ENCODE results near the gene SEC23A.

SEC23A gene

DNA sequence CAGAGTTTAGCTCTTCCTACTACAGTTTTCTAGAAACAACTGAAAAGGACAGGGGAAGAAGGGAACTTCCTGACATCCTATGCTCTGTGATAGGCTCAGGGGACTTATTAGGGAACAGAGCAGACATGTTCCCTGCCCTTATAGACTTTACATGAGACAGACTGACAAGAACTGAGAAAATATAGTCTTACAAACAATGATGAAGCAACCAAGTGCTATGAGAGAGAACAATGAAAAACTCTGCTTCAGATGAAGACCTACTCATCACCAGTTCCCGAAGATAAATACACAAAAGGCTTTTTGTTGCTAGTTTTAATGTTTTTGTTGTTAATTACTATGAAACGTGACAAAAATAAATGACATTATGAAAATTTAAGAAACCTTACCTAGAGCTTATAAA is 115.3 kb downstream of the SEC23A start:
- TF ChIP-seq FOXM1 (IDR thresholded peaks at IDR 0.05; ENCODE audit: borderline replicate concordance, low read depth) = no peak
- no peak for TF ChIP-seq YY1 (IDR thresholded peaks at IDR 0.05; ENCODE audit: low read depth)

GRCh38 chr14:38982837-38983236 is 120.2 kb downstream of the SEC23A start:
- no peak for TF ChIP-seq EP300 (IDR thresholded peaks at IDR 0.05; ENCODE audit: borderline replicate concordance)
- TF ChIP-seq YY1 (IDR thresholded peaks at IDR 0.05; ENCODE audit: low read depth) = no peak
- no peak for TF ChIP-seq CEBPB (IDR thresholded peaks at IDR 0.05)
- no peak for TF ChIP-seq TEAD4 (IDR thresholded peaks at IDR 0.05)
- TF ChIP-seq TCF12 (IDR thresholded peaks at IDR 0.05; ENCODE audit: low read depth) = no peak
- no peak for TF ChIP-seq EGR1 (IDR thresholded peaks at IDR 0.05)
- TF ChIP-seq CREB1 (IDR thresholded peaks at IDR 0.05; ENCODE audit: low read depth) = no peak
- TF ChIP-seq RAD21 (IDR thresholded peaks at IDR 0.05; ENCODE audit: low read depth) = no peak
- no peak for TF ChIP-seq TAF1 (IDR thresholded peaks at IDR 0.05; ENCODE audit: low read depth)

GRCh38 chr14:38982278-38982677 is 120.8 kb downstream of the SEC23A start:
- TF ChIP-seq, protein P1, sequence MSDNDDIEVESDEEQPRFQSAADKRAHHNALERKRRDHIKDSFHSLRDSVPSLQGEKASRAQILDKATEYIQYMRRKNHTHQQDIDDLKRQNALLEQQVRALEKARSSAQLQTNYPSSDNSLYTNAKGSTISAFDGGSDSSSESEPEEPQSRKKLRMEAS (IDR thresholded peaks at IDR 0.05) = no peak
- TF ChIP-seq TCF12 (IDR thresholded peaks at IDR 0.05; ENCODE audit: low read depth) (no peak), YY1 (IDR thresholded peaks at IDR 0.05; ENCODE audit: low read depth) (no peak), CREB1 (IDR thresholded peaks at IDR 0.05; ENCODE audit: low read depth) (no peak)

Data from Ishikawa (cell line).